HEK293 (cell line): ENCODE results near the gene PTCHD1.

Experiments
- YY1 ChIP-seq: fragments of 450-650 bp; formaldehyde crosslinking; IDR thresholded peaks from 2 replicates; pipeline ENCODE4 v1.5.1; 2018; ENCODE audit warnings: missing biosample characterization, missing genetic modification characterization
- ZFHX2 ChIP-seq: fragments of 450-650 bp; formaldehyde crosslinking; conservative IDR thresholded peaks from 2 replicates; pipeline ENCODE4 v1.5.1; 2016; ENCODE audit warnings: missing biosample characterization, missing genetic modification characterization
- ZNF112 ChIP-seq: fragments of 450-650 bp; formaldehyde crosslinking; IDR thresholded peaks from 2 replicates; pipeline ENCODE4 v1.5.0; 2017; ENCODE audit warnings: missing biosample characterization, missing genetic modification characterization
- ZNF274 ChIP-seq, 2 experiments: fragments of 200-500 bp in 1 of 2; fragments of 450-650 bp in 1 of 2; sonication (Bioruptor generic) in 1 of 2; formaldehyde crosslinking in 1 of 2; IDR thresholded peaks; 2 replicates each; pipeline versions ENCODE4 v1.5.1 to v1.6.1; 2014 to 2016; ENCODE audit warnings: borderline replicate concordance in 1 of 2, inconsistent platforms in 1 of 2, low read length in 1 of 2, missing biosample characterization in 1 of 2, missing genetic modification characterization in 1 of 2
- ZNF280D ChIP-seq: fragments of 450-650 bp; formaldehyde crosslinking; IDR thresholded peaks from 2 replicates; pipeline ENCODE4 v1.5.1; 2016; ENCODE audit warnings: missing biosample characterization, missing genetic modification characterization
- ZNF341 ChIP-seq: fragments of 450-650 bp; formaldehyde crosslinking; IDR thresholded peaks from 2 replicates; pipeline ENCODE4; 2016; ENCODE audit warnings: low read depth, missing biosample characterization, missing genetic modification characterization
- ZNF416 ChIP-seq: fragments of 450-650 bp; formaldehyde crosslinking; IDR thresholded peaks from 2 replicates; pipeline ENCODE4 v1.5.1; 2016; ENCODE audit warnings: missing biosample characterization, missing genetic modification characterization
- ZNF521 ChIP-seq: fragments of 450-650 bp; formaldehyde crosslinking; IDR thresholded peaks from 2 replicates; pipeline ENCODE4 v1.5.1; 2017; ENCODE audit warnings: missing biosample characterization, mild to moderate bottlenecking, missing genetic modification characterization
- ZSCAN30 ChIP-seq: fragments of 450-650 bp; IDR thresholded peaks from 2 replicates; pipeline ENCODE4 v1.5.1; 2018; ENCODE audit warnings: missing biosample characterization, mild to moderate bottlenecking, missing genetic modification characterization, moderate library complexity
- TF ChIP-seq, protein P1 (sequence below): fragments of 450-650 bp; formaldehyde crosslinking; IDR thresholded peaks from 2 replicates; pipeline ENCODE4 v1.5.1; 2016; ENCODE audit warnings: missing biosample characterization, missing genetic modification characterization
- TF ChIP-seq, protein P2 (sequence below): fragments of 450-650 bp; formaldehyde crosslinking; IDR thresholded peaks from 2 replicates; pipeline ENCODE4 v1.5.1; 2016; ENCODE audit warnings: missing biosample characterization, missing genetic modification characterization
- TF ChIP-seq, protein P3 (sequence below): IDR thresholded peaks from 2 replicates; pipeline ENCODE4 v1.6.1; 2011; ENCODE audit warnings: mild to moderate bottlenecking, low read depth, low read length, borderline replicate concordance

DNA sequence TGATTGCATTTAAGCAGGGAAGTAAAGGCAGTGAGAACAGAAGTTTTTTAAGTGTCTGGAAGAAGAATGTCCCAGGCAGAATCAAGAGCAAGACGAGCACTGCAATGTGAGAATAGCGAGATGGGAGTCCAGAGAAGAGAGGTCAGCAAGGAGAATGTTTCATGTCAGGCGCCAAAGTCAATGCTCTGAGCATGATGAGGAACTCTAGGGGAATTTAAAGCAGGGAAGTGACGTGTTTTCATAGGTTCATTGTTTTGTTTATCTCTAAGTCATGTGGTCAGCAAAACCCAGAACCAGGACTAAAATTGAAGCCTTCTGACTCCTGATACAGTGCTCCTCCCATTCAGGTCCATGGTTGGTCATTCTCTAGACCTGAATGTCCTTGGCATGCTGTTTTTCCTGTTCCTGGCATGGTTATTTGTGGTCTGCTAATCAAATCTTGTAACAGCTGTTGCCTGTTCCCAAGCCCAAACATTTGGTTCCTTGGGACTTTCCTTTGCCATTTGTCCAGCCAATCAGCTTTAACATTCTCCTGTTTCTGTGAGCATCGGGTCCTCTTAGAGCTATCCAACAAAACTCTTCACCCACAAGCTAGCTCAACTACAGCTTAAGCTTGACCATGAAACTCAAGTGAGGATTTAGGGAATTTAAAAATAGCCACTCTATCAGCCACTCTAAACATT, 37.7 kb downstream of the PTCHD1 start:
- TF ChIP-seq, protein P1, sequence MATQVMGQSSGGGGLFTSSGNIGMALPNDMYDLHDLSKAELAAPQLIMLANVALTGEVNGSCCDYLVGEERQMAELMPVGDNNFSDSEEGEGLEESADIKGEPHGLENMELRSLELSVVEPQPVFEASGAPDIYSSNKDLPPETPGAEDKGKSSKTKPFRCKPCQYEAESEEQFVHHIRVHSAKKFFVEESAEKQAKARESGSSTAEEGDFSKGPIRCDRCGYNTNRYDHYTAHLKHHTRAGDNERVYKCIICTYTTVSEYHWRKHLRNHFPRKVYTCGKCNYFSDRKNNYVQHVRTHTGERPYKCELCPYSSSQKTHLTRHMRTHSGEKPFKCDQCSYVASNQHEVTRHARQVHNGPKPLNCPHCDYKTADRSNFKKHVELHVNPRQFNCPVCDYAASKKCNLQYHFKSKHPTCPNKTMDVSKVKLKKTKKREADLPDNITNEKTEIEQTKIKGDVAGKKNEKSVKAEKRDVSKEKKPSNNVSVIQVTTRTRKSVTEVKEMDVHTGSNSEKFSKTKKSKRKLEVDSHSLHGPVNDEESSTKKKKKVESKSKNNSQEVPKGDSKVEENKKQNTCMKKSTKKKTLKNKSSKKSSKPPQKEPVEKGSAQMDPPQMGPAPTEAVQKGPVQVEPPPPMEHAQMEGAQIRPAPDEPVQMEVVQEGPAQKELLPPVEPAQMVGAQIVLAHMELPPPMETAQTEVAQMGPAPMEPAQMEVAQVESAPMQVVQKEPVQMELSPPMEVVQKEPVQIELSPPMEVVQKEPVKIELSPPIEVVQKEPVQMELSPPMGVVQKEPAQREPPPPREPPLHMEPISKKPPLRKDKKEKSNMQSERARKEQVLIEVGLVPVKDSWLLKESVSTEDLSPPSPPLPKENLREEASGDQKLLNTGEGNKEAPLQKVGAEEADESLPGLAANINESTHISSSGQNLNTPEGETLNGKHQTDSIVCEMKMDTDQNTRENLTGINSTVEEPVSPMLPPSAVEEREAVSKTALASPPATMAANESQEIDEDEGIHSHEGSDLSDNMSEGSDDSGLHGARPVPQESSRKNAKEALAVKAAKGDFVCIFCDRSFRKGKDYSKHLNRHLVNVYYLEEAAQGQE (tag by site-specific recombination), result no peak
- TF ChIP-seq, protein P2, sequence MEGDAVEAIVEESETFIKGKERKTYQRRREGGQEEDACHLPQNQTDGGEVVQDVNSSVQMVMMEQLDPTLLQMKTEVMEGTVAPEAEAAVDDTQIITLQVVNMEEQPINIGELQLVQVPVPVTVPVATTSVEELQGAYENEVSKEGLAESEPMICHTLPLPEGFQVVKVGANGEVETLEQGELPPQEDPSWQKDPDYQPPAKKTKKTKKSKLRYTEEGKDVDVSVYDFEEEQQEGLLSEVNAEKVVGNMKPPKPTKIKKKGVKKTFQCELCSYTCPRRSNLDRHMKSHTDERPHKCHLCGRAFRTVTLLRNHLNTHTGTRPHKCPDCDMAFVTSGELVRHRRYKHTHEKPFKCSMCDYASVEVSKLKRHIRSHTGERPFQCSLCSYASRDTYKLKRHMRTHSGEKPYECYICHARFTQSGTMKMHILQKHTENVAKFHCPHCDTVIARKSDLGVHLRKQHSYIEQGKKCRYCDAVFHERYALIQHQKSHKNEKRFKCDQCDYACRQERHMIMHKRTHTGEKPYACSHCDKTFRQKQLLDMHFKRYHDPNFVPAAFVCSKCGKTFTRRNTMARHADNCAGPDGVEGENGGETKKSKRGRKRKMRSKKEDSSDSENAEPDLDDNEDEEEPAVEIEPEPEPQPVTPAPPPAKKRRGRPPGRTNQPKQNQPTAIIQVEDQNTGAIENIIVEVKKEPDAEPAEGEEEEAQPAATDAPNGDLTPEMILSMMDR (tag by site-specific recombination), result no peak
- no peak for TF ChIP-seq ZNF112 (tag by site-specific recombination)
- no peak for TF ChIP-seq ZNF274 (IDR thresholded peaks at IDR 0.05; ENCODE audit: low read length)
- no peak for TF ChIP-seq ZNF274 (tag by site-specific recombination; IDR thresholded peaks at IDR 0.05; ENCODE audit: borderline replicate concordance)
- no peak for TF ChIP-seq YY1 (tag by site-specific recombination)
- TF ChIP-seq ZNF521, result no peak
- no peak for TF ChIP-seq ZNF341 (tag by site-specific recombination)
- TF ChIP-seq ZSCAN30 (tag by site-specific recombination), result no peak
- TF ChIP-seq, protein P3, sequence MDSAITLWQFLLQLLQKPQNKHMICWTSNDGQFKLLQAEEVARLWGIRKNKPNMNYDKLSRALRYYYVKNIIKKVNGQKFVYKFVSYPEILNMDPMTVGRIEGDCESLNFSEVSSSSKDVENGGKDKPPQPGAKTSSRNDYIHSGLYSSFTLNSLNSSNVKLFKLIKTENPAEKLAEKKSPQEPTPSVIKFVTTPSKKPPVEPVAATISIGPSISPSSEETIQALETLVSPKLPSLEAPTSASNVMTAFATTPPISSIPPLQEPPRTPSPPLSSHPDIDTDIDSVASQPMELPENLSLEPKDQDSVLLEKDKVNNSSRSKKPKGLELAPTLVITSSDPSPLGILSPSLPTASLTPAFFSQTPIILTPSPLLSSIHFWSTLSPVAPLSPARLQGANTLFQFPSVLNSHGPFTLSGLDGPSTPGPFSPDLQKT, result no peak
- no peak for TF ChIP-seq ZFHX2 (tag by site-specific recombination)
- no peak for TF ChIP-seq ZNF416 (tag by site-specific recombination)
- TF ChIP-seq ZNF280D (tag by site-specific recombination), result no peak
